Jurkat, Clone E6-1 (cell line): Measurements from ENCODE around the gene DDX20.

Source experiments
- DNase-seq: peaks from one replicate; pipeline ENCODE4 v3.0.0-alpha.2; 2011; ENCODE audit warnings: low read depth, low spot score
- H3K4me3 ChIP-seq: 2 replicates; pipeline ENCODE4 v1.5.1; 2011; ENCODE audit warnings: mild to moderate bottlenecking, low read length, control low read depth, moderate library complexity

Gene DDX20

DNA sequence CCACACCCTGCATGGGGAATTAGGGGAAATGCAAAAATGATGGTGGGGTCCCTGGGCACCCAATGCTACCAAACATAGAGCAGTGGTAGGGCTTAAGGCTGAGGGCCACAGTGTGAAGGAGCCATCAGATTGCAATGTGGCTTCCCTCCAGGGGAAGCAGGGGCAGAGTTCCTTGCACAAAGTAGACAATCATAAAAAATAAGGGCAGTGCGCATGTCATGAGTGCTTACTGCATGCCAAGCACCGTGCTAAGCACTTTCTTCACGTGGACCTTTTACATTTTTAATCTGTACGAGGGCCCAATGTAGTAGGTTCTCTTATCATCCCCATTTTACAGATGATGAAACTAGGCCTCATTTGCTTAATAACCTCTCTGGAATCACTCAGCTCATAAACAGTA is 56.6 kb downstream of the DDX20 start:
- H3K4me3 ChIP-seq = no peak overlapping the region
- DNase-seq = no peak

- peak; percentile 3 for DNase-seq
- H3K4me3 ChIP-seq = no peak overlapping the region
Measured at GRCh38 chr1:111813440-111814304, 58.0 kb downstream of the DDX20 start.

DNA sequence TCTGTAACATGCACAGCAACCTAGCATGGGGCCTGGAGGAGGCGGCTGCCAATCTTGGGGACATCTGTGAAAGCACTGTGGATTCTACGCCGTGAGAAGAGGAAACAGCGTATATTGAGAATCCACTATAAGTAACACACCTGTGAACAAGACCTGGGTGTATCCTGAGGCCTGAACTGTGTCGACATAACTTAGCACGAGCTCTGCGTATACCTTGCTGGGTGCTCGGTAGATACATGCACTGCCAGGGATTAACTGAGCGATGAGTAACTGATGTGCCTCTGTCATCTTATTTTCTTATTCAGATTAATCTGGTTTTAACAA is 58.6 kb downstream of the DDX20 start:
- no peak for DNase-seq
- no peak overlapping the region for H3K4me3 ChIP-seq

- no peak for DNase-seq
- no peak overlapping the region for H3K4me3 ChIP-seq
Measured at GRCh38 chr1:111814642-111815041, 58.9 kb downstream of the DDX20 start.
